PC-9 (cell line): Measurements from ENCODE around the gene CSTF1.

Experiments
- CTCF ChIP-seq: fragments of 200-600 bp; sonication (generic); conservative IDR thresholded peaks from 2 replicates; pipeline ENCODE4 v1.6.1; 2017; ENCODE audit warnings: mixed run types, antibody characterized with exemption, mild to moderate bottlenecking, moderate library complexity
- EZH2 ChIP-seq: fragments of 200-600 bp; sonication (generic); IDR thresholded peaks from 2 replicates; pipeline ENCODE4 v1.8.0; 2017; ENCODE audit warnings: antibody characterized with exemption, low read depth

- TF ChIP-seq CTCF (no peak), EZH2 (no peak)
Observed at GRCh38 chr20:56430957-56431356, 38.5 kb downstream of the CSTF1 start.
